ENCODE measurements around the gene MSI2. TPM values are rescaled to one million over a fixed set of nuclear protein-coding genes. Genes with fewer than 3 reads are reported as not detected.

Gene MSI2
- total RNA-seq, 3 donors from 2014 or later: 13.4 to 89.1 (median 71.1) TPM

GRCh38 chr17:57431415-57431814 lies 175.1 kb downstream of the MSI2 start:
- H3K4me3 ChIP-seq: no peak overlapping the region
- no peak overlapping the region for H3K27ac ChIP-seq
- H3K27me3 ChIP-seq: no peaks in the 10 kb centered on the region
- no peaks in the 10 kb centered on the region for H3K36me3 ChIP-seq
- TF ChIP-seq POLR2AphosphoS5 (IDR thresholded peaks at IDR 0.05): no peak
- TF ChIP-seq CTCF (IDR thresholded peaks at IDR 0.05): no peak
- TF ChIP-seq POLR2A (IDR thresholded peaks at IDR 0.05): no peak
- no peaks in the 10 kb centered on the region for H3K9me3 ChIP-seq
- H3K4me1 ChIP-seq: no peaks in the 10 kb centered on the region
- DNase-seq (ENCODE audit: low spot score in 2 of 2): no peak
- intact Hi-C loops (cut with DNase I; ENCODE audit: low total_unique reads): no loop called here

- Histone ChIP-seq H3K27me3 (no peaks in the 10 kb centered on the region), H3K9me3 (no peaks in the 10 kb centered on the region), H3K27ac (no peak overlapping the region), H3K4me1 (no peaks in the 10 kb centered on the region), H3K36me3 (no peaks in the 10 kb centered on the region), H3K4me3 (no peak overlapping the region)
- TF ChIP-seq CTCF (IDR thresholded peaks at IDR 0.05) (no peak), POLR2AphosphoS5 (IDR thresholded peaks at IDR 0.05) (no peak), POLR2A (IDR thresholded peaks at IDR 0.05) (no peak)
- DNase-seq (ENCODE audit: low spot score in 2 of 2): no peak
- intact Hi-C loops (cut with DNase I; ENCODE audit: low total_unique reads): no loop called here
Measured at GRCh38 chr17:57432507-57433277, 176.4 kb downstream of the MSI2 start.

- no peak for DNase-seq (ENCODE audit: low spot score in 2 of 2)
- intact Hi-C loops (cut with DNase I; ENCODE audit: low total_unique reads): no loop called here
- Histone ChIP-seq H3K4me3 (no peak overlapping the region), H3K27me3 (no peaks in the 10 kb centered on the region), H3K27ac (no peak overlapping the region), H3K4me1 (no peaks in the 10 kb centered on the region), H3K36me3 (no peaks in the 10 kb centered on the region), H3K9me3 (no peaks in the 10 kb centered on the region)
- no peak for TF ChIP-seq CTCF (IDR thresholded peaks at IDR 0.05)
- TF ChIP-seq POLR2AphosphoS5 (IDR thresholded peaks at IDR 0.05): no peak
- TF ChIP-seq POLR2A (IDR thresholded peaks at IDR 0.05): no peak
Measured at GRCh38 chr17:57433452-57433851, 177.1 kb downstream of the MSI2 start.

- no peak overlapping the region for H3K4me3 ChIP-seq
- intact Hi-C loops (cut with DNase I; ENCODE audit: low total_unique reads): loop anchor here (2.0 kb wide), 1 partner anchor 58 kb away; no protein-coding TSS in a partner anchor
- no peaks in the 10 kb centered on the region for H3K9me3 ChIP-seq
- H3K4me1 ChIP-seq: no peaks in the 10 kb centered on the region
- DNase-seq (ENCODE audit: low spot score in 2 of 2): no peak
- TF ChIP-seq POLR2A (IDR thresholded peaks at IDR 0.05) (no peak), POLR2AphosphoS5 (IDR thresholded peaks at IDR 0.05) (no peak), CTCF (IDR thresholded peaks at IDR 0.05) (no peak)
- H3K27me3 ChIP-seq: no peaks in the 10 kb centered on the region
- H3K27ac ChIP-seq: no peak overlapping the region
- no peaks in the 10 kb centered on the region for H3K36me3 ChIP-seq
Measured at GRCh38 chr17:57434361-57434760, 178.0 kb downstream of the MSI2 start.

- no peak for DNase-seq (ENCODE audit: low spot score in 2 of 2)
- Histone ChIP-seq H3K4me3 (no peak overlapping the region), H3K36me3 (no peaks in the 10 kb centered on the region), H3K9me3 (no peaks in the 10 kb centered on the region), H3K27ac (no peak overlapping the region), H3K4me1 (peaks cover 5 to 18% of the 10 kb centered on the region in 2 donors), H3K27me3 (no peaks in the 10 kb centered on the region)
- TF ChIP-seq POLR2AphosphoS5 (IDR thresholded peaks at IDR 0.05): no peak
- TF ChIP-seq POLR2A (IDR thresholded peaks at IDR 0.05): no peak
- TF ChIP-seq CTCF (IDR thresholded peaks at IDR 0.05): no peak
- intact Hi-C loops (cut with DNase I; ENCODE audit: low total_unique reads): no loop called here
Measured at GRCh38 chr17:57436565-57436964, 180.2 kb downstream of the MSI2 start.
